Right atrium auricular region (tissue), 2 donors: Measurements from ENCODE around the gene PJA1. TPM values are rescaled to one million over a fixed set of nuclear protein-coding genes. Genes with fewer than 3 reads are reported as not detected.

Experiments used
- DNase-seq: peaks from one replicate; pipeline ENCODE4 v3.0.0-alpha.2; 2019; ENCODE audit warnings: low spot score
- H3K27ac ChIP-seq, 2 donors: fragments of 200-600 bp; sonication (generic); 1 replicate in 1 of 2; 2 replicates in 1 of 2; pipeline ENCODE4 v1.5.1; 2016 to 2019
- H3K27me3 ChIP-seq, 2 donors: fragments of 200-600 bp; sonication (generic); one replicate each; pipeline versions ENCODE4 v1.5.1 to v1.6.0; 2017 to 2019
- H3K36me3 ChIP-seq: fragments of 200-600 bp; sonication (generic); one replicate; pipeline ENCODE4 v1.5.1; 2016
- H3K4me1 ChIP-seq, 2 donors: fragments of 200-600 bp; sonication (generic); one replicate each; pipeline versions ENCODE4 v1.5.1 to v1.6.0; 2017 to 2019
- H3K4me3 ChIP-seq, 2 donors: fragments of 200-600 bp; sonication (generic); 1 replicate in 1 of 2; 2 replicates in 1 of 2; pipeline ENCODE4 v1.5.1; 2017 to 2019; ENCODE audit warnings: mild to moderate bottlenecking in 1 of 2, moderate library complexity in 1 of 2
- H3K9me3 ChIP-seq, 2 donors: fragments of 200-600 bp; sonication (generic); one replicate each; pipeline ENCODE4 v1.5.1; 2019
- total RNA-seq, 2 donors: library from RNA; depleted of rRNA; stranded (reverse); fragments of >200 nt; gene quantifications; one replicate each; pipeline ENCODE4 v1.1.0, GENCODE V29; 2016
- TF ChIP-seq, protein P1 (sequence below), 2 donors: fragments of 200-600 bp; sonication (generic); IDR thresholded peaks; one replicate each; pipeline ENCODE4 v1.5.1; 2019; ENCODE audit warnings: antibody characterized with exemption in 2 of 2

PJA1 gene
- total RNA-seq, 2 donors from 2014 or later = 11.7 to 18.8 TPM

DNA sequence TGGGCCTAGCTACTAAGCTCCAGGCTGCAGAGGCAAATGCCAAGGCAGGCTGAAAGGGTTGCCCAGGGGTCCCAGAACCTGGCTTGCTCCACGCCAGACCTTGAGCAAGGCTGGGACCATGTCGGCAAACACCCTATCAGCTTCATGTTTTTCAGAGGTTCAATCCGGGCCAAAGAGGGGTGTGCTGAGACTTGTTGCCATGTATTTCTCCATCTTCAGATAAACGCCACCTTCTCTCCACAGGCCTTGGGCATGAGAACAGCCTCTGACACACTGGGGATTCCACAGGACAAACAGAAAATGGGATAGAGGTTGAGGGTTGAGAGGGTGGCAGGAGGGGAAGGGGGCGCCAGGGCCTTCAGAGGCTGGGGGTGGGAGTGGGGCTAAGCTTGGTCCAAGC is 8.6 kb downstream of the PJA1 start:
- DNase-seq = no peak
- H3K4me3 ChIP-seq = no peak overlapping the region
- peaks cover 0 to 6% of the 10 kb centered on the region in 2 donors for H3K4me1 ChIP-seq
- no peaks in the 10 kb centered on the region for H3K27me3 ChIP-seq
- H3K9me3 ChIP-seq = no peaks in the 10 kb centered on the region
- no peak overlapping the region for H3K27ac ChIP-seq
- TF ChIP-seq, protein P1, sequence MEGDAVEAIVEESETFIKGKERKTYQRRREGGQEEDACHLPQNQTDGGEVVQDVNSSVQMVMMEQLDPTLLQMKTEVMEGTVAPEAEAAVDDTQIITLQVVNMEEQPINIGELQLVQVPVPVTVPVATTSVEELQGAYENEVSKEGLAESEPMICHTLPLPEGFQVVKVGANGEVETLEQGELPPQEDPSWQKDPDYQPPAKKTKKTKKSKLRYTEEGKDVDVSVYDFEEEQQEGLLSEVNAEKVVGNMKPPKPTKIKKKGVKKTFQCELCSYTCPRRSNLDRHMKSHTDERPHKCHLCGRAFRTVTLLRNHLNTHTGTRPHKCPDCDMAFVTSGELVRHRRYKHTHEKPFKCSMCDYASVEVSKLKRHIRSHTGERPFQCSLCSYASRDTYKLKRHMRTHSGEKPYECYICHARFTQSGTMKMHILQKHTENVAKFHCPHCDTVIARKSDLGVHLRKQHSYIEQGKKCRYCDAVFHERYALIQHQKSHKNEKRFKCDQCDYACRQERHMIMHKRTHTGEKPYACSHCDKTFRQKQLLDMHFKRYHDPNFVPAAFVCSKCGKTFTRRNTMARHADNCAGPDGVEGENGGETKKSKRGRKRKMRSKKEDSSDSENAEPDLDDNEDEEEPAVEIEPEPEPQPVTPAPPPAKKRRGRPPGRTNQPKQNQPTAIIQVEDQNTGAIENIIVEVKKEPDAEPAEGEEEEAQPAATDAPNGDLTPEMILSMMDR (IDR thresholded peaks at IDR 0.05) = no peak
- no peaks in the 10 kb centered on the region for H3K36me3 ChIP-seq

DNA sequence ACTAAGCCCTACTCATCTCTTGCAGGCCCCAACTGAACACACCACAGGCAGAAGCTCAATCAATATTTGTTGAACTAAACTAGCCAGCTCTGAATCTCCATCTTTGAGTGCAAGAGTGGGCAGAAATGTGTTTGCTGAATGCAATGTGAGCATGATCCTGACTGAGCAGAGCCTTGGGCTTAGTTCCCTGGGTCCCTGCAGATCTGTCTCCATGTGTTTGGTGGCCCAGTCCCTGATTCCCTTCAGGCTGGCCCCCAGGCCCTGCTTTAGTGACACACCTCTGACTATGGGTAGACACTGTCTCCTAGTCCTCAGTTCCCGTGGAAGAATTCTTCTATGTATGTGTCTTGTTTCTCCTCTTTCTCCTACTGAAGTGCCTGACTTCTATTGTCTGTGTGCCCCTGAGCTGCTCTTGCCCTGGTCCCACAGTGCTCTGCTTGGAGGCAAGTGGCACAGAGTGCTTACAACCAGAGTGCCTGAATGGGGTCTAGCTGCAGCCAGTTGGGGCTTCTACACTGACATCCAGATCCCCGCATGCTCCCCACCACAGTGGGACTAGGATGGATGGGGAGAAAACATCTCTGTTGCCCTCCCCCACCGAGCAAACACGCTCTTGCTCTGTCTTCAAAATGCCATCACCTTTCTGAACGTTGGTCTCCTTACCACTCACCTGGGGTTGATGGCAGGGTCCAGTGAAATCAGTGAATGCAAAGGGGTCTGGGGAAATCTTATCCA is 9.3 kb downstream of the PJA1 start:
- Histone ChIP-seq H3K9me3 (no peaks in the 10 kb centered on the region), H3K4me1 (peaks cover 0 to 6% of the 10 kb centered on the region in 2 donors), H3K4me3 (no peak overlapping the region), H3K27me3 (no peaks in the 10 kb centered on the region), H3K36me3 (no peaks in the 10 kb centered on the region), H3K27ac (no peak overlapping the region)
- DNase-seq = no peak
- TF ChIP-seq, protein P1 (IDR thresholded peaks at IDR 0.05) = no peak

DNA sequence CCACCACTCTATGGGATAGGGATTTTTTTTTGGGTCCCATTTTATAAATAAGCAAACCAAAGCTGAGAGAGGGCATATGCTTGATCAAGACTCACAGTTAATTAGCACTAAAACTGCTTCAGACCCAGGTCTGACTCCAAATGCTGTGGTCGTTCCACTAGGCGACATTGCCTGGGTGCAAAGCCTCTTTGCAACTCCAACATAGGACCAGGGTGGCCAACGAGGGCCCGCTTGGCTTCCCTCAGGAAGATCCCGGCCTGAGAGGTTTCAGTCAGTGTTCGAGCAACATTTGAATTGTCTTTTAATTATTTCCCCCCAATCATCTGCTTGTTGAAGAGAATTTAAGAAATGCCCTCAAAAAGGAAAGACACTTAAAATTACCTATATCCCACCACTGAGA is 11.2 kb downstream of the PJA1 start:
- H3K27me3 ChIP-seq = no peaks in the 10 kb centered on the region
- no peaks in the 10 kb centered on the region for H3K9me3 ChIP-seq

DNA sequence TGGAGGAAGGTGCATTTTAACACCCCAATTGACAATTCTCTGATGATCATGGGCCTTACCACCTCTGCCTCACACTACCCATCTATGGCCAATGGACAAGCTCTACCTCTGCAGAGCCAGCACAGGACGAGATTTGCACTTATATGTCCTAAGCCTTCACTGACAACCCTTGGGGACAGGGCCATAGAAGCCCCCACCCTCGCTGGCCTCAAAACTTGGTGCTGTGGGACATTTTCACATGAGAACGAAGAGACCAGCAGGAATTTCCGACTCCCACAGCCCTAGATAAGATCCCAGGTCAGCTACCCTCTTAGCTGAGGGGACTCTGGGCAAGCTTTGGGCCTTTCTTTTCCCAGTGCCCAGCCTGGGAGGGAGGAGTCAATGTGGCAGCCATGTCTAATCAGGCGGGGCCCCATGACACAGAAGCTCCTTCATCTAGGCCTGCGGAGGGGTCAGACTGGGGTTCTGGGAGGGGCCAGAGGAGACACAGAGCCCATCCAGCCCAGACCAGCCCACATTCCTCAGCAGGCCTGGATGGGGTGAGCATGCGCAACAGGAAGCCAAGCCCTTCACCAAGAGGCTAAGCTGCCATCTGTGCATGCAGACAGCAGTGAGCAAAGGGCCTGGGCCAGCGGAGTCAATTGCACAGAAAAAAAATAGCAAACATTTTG is 12.1 kb downstream of the PJA1 start:
- Histone ChIP-seq H3K4me3 (no peak overlapping the region), H3K4me1 (no peaks in the 10 kb centered on the region), H3K27ac (no peak overlapping the region), H3K9me3 (no peaks in the 10 kb centered on the region), H3K36me3 (no peaks in the 10 kb centered on the region), H3K27me3 (no peaks in the 10 kb centered on the region)
- TF ChIP-seq, protein P1 (IDR thresholded peaks at IDR 0.05) = no peak
- DNase-seq = no peak

More for the DNA sequence above, 11.2 kb downstream of the PJA1 start:
- TF ChIP-seq, protein P1 (IDR thresholded peaks at IDR 0.05) = no peak
- Histone ChIP-seq H3K36me3 (no peaks in the 10 kb centered on the region), H3K4me1 (peaks cover 0 to 5% of the 10 kb centered on the region in 2 donors), H3K27ac (no peak overlapping the region), H3K4me3 (no peak overlapping the region)
- DNase-seq = no peak

DNA sequence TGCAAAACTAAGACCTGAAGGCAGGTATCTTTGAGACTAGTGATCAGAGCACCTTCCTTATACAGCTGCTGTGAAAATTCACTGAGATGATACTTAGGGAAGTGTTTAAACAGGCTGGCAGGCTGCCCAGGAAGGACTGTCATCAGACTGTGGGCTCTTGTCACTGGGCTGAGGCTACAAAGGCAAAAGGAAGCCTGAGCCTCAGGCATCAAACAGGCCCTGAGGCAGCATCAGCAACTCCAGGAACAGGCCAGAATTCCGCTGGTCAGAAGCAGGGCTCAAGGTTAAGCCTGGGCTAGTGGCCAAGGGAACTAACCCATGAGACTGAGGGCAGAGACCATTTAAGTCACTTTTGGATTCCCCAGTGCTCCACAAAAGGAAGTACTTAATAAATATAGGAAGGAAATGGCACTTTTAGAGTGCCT is 12.8 kb downstream of the PJA1 start:
- TF ChIP-seq, protein P1 (IDR thresholded peaks at IDR 0.05) = no peak
- no peaks in the 10 kb centered on the region for H3K36me3 ChIP-seq

More for the DNA sequence above, 12.8 kb downstream of the PJA1 start:
- no peak for DNase-seq
- Histone ChIP-seq H3K4me3 (no peak overlapping the region), H3K27me3 (no peaks in the 10 kb centered on the region), H3K4me1 (no peaks in the 10 kb centered on the region), H3K9me3 (no peaks in the 10 kb centered on the region), H3K27ac (no peak overlapping the region)
